ENCODE measurements around the gene GATAD2B.
"Not testable (repeated sequence)": the region's sequence is repeated elsewhere in the genome, so short reads cannot be mapped to it uniquely, and the experiment has no call there.

Gene GATAD2B

DNA sequence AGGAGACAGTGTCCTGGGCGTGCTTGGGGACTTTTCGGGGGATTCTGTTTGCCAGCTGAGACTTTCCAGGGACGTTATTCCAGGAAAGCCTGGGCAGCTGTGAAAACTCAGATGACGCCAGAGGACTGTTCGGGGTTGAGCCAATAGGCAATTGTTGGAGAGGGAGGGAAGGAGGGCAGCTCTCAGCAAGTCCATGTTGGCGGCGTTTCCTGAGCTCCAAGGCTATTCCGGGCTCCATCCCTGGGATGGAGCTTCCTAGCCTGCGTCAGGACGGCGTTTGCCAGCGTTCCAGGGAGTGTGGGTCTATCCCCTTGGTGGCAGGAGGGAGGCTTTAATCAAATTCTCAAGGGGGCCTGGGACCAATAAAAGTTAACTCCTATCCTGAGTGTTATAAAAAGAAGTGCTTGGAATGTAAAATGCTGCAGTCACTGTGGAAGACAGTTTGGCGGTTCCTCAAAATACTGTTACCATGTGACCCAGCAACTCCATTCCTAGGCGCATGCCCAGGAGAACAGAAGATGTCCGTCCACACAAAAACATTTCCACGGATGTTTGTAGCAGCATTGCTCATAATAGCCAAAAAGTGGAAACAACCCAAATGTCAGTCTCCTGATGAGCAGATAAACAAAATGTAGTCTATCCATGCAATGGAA lies 132.3 kb downstream of the GATAD2B start:
- Histone ChIP-seq H3K4me1 (peaks cover 2% of the 10 kb centered on the region), H3K27ac (peak overlapping the region; percentile 76), H3K27me3 (ENCODE audit: control insufficient read depth, insufficient read depth, low read length) (no peaks in the 10 kb centered on the region), H3K9me3 (ENCODE audit: control insufficient read depth, low read length) (no peaks in the 10 kb centered on the region), H3K4me3 (ENCODE audit: low read depth, low read length) (no peak overlapping the region), H3K4me2 (ENCODE audit: low read length) (no peak overlapping the region), H3K36me3 (ENCODE audit: control insufficient read depth, insufficient read depth, low read length) (no peaks in the 10 kb centered on the region), H2AFZ (peak overlapping the region; percentile 33), H3K9ac (no peak overlapping the region), H3K79me2 (no peaks in the 10 kb centered on the region)
- TF ChIP-seq, protein P1, sequence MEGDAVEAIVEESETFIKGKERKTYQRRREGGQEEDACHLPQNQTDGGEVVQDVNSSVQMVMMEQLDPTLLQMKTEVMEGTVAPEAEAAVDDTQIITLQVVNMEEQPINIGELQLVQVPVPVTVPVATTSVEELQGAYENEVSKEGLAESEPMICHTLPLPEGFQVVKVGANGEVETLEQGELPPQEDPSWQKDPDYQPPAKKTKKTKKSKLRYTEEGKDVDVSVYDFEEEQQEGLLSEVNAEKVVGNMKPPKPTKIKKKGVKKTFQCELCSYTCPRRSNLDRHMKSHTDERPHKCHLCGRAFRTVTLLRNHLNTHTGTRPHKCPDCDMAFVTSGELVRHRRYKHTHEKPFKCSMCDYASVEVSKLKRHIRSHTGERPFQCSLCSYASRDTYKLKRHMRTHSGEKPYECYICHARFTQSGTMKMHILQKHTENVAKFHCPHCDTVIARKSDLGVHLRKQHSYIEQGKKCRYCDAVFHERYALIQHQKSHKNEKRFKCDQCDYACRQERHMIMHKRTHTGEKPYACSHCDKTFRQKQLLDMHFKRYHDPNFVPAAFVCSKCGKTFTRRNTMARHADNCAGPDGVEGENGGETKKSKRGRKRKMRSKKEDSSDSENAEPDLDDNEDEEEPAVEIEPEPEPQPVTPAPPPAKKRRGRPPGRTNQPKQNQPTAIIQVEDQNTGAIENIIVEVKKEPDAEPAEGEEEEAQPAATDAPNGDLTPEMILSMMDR (IDR thresholded peaks at IDR 0.05), result no peak

GRCh38 chr1:153789478-153790034 lies 133.2 kb downstream of the GATAD2B start:
- TF ChIP-seq, protein P1 (IDR thresholded peaks at IDR 0.05), result no peak
- Histone ChIP-seq H3K27me3 (ENCODE audit: control insufficient read depth, insufficient read depth, low read length) (no peaks in the 10 kb centered on the region), H3K27ac (peak overlapping the region; percentile 76), H3K79me2 (no peaks in the 10 kb centered on the region), H3K4me1 (peaks cover 2% of the 10 kb centered on the region), H3K9ac (no peak overlapping the region), H3K36me3 (ENCODE audit: control insufficient read depth, insufficient read depth, low read length) (no peaks in the 10 kb centered on the region), H3K4me2 (ENCODE audit: low read length) (peak overlapping the region; percentile 13), H3K4me3 (ENCODE audit: low read depth, low read length) (no peak overlapping the region), H3K9me3 (ENCODE audit: control insufficient read depth, low read length) (no peaks in the 10 kb centered on the region), H2AFZ (peak overlapping the region; percentile 62)

DNA sequence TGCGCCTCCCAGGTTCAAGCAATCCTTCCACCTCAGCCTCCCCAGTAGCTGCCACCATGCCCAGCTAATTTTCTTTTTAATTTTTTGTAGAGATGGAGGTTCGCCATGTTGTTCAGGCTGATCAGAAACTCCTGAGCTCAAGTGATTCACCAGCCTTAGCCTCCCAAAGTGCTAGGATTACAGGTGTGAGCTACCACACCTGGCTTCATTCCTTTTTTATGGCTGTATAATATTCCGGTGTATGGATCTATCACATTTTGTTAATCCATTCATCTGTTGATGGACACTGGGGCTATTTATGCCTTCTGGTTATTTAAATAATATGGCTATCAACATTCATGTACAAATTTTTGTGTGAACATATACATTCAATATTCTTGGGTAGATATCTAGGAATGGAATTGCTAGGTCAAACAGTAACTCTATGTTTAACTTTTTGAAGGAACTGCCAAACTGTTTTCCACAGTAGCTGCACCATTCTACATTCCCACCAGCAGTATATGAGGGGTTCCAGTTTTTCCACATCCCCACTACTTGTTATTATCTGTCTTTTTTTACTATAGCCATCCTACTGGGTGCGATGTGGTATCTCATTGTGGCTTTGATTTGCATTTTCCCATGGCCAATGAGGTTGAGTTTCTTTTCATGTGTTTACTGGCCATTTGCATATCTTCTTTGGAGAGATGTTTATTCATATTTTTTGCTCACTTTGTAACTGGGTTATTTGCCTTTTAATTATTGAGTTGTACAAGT lies 136.6 kb downstream of the GATAD2B start:
- H3K79me2 ChIP-seq, result no peaks in the 10 kb centered on the region
- no peak overlapping the region for H3K27ac ChIP-seq
- TF ChIP-seq, protein P1 (IDR thresholded peaks at IDR 0.05), result no peak
- H3K9me3 ChIP-seq (ENCODE audit: control insufficient read depth, low read length), result no peaks in the 10 kb centered on the region
- H3K27me3 ChIP-seq (ENCODE audit: control insufficient read depth, insufficient read depth, low read length), result no peaks in the 10 kb centered on the region
- no peak overlapping the region for H3K4me3 ChIP-seq (ENCODE audit: low read depth, low read length)
- H3K4me2 ChIP-seq (ENCODE audit: low read length), result no peak overlapping the region
- peaks cover 2% of the 10 kb centered on the region for H3K4me1 ChIP-seq
- H3K36me3 ChIP-seq (ENCODE audit: control insufficient read depth, insufficient read depth, low read length), result no peaks in the 10 kb centered on the region
- no peak overlapping the region for H2AFZ ChIP-seq
- H3K9ac ChIP-seq, result no peak overlapping the region

- H2AFZ ChIP-seq, result peak overlapping the region; percentile 87
- no peaks in the 10 kb centered on the region for H3K36me3 ChIP-seq (ENCODE audit: control insufficient read depth, insufficient read depth, low read length)
- no peaks in the 10 kb centered on the region for H3K27me3 ChIP-seq (ENCODE audit: control insufficient read depth, insufficient read depth, low read length)
- H3K4me1 ChIP-seq, result peaks cover 20% of the 10 kb centered on the region
- H3K9me3 ChIP-seq (ENCODE audit: control insufficient read depth, low read length), result no peaks in the 10 kb centered on the region
- H3K79me2 ChIP-seq, result no peaks in the 10 kb centered on the region
- H3K27ac ChIP-seq, result peak overlapping the region; percentile 95
- TF ChIP-seq, protein P1 (IDR thresholded peaks at IDR 0.05), result no peak
- peak overlapping the region; percentile 76 for H3K9ac ChIP-seq
- peak overlapping the region; percentile 94 for H3K4me2 ChIP-seq (ENCODE audit: low read length)
- H3K4me3 ChIP-seq (ENCODE audit: low read depth, low read length), result peak overlapping the region; percentile 96
These were observed 139.3 kb downstream of the GATAD2B start for GRCh38 chr1:153783233-153784190.

- H3K36me3 ChIP-seq (ENCODE audit: control insufficient read depth, insufficient read depth, low read length); H3K9me3 ChIP-seq (ENCODE audit: control insufficient read depth, low read length); H2AFZ ChIP-seq; H3K27me3 ChIP-seq (ENCODE audit: control insufficient read depth, insufficient read depth, low read length); H3K9ac ChIP-seq; H3K79me2 ChIP-seq: not testable (repeated sequence)
- H3K27ac ChIP-seq, result peak overlapping the region; percentile 95
- peaks cover 28% of the 10 kb centered on the region for H3K4me1 ChIP-seq
- H3K4me3 ChIP-seq (ENCODE audit: low read depth, low read length), result peak overlapping the region; percentile 96
- peak overlapping the region; percentile 94 for H3K4me2 ChIP-seq (ENCODE audit: low read length)
These were observed 140.1 kb downstream of the GATAD2B start for GRCh38 chr1:153782648-153783047.
